ENCODE measurements around the gene DOCK10.

Gene DOCK10

GRCh38 chr2:224940618-224941017, 101.7 kb downstream of the DOCK10 start:
- Histone ChIP-seq H3K9me3 (ENCODE audit: control insufficient read depth in 5 of 5, low read length in 5 of 5) (no peaks in the 10 kb centered on the region), H3K27me3 (ENCODE audit: control insufficient read depth in 5 of 5, insufficient read depth in 4 of 5, low read length in 5 of 5) (no peaks in the 10 kb centered on the region), H3K9ac (ENCODE audit: low read length in 5 of 5) (no peak overlapping the region), H3K36me3 (ENCODE audit: control insufficient read depth in 5 of 5, insufficient read depth in 5 of 5, low read length in 5 of 5) (no peaks in the 10 kb centered on the region), H3K4me1 (ENCODE audit: control insufficient read depth in 5 of 5, insufficient read depth in 5 of 5, low read length in 5 of 5) (peaks cover 0 to 21% (median 9%) of the 10 kb centered on the region in 5 donors), H3K4me3 (ENCODE audit: low read depth in 1 of 5, low read length in 5 of 5) (no peak overlapping the region), H3K27ac (ENCODE audit: low read depth, low read length) (no peak overlapping the region)

- Histone ChIP-seq H3K9me3 (ENCODE audit: control insufficient read depth in 5 of 5, low read length in 5 of 5) (no peaks in the 10 kb centered on the region), H3K36me3 (ENCODE audit: control insufficient read depth in 5 of 5, insufficient read depth in 5 of 5, low read length in 5 of 5) (no peaks in the 10 kb centered on the region), H3K27ac (ENCODE audit: low read depth, low read length) (no peak overlapping the region), H3K4me3 (ENCODE audit: low read depth in 1 of 5, low read length in 5 of 5) (no peak overlapping the region), H3K9ac (ENCODE audit: low read length in 5 of 5) (no peak overlapping the region), H3K4me1 (ENCODE audit: control insufficient read depth in 5 of 5, insufficient read depth in 5 of 5, low read length in 5 of 5) (peaks cover 0 to 19% (median 10%) of the 10 kb centered on the region in 5 donors), H3K27me3 (ENCODE audit: control insufficient read depth in 5 of 5, insufficient read depth in 4 of 5, low read length in 5 of 5) (no peaks in the 10 kb centered on the region)
Observed at GRCh38 chr2:224938651-224939182, 103.6 kb downstream of the DOCK10 start.

GRCh38 chr2:224937887-224938286, 104.4 kb downstream of the DOCK10 start:
- no peaks in the 10 kb centered on the region for H3K36me3 ChIP-seq (ENCODE audit: control insufficient read depth in 5 of 5, insufficient read depth in 5 of 5, low read length in 5 of 5)
- H3K27me3 ChIP-seq (ENCODE audit: control insufficient read depth in 5 of 5, insufficient read depth in 4 of 5, low read length in 5 of 5) = no peaks in the 10 kb centered on the region
- H3K9ac ChIP-seq (ENCODE audit: low read length in 5 of 5) = no peak overlapping the region
- no peak overlapping the region for H3K4me3 ChIP-seq (ENCODE audit: low read depth in 1 of 5, low read length in 5 of 5)
- no peak overlapping the region for H3K27ac ChIP-seq (ENCODE audit: low read depth, low read length)
- H3K9me3 ChIP-seq (ENCODE audit: control insufficient read depth in 5 of 5, low read length in 5 of 5) = no peaks in the 10 kb centered on the region
- H3K4me1 ChIP-seq (ENCODE audit: control insufficient read depth in 5 of 5, insufficient read depth in 5 of 5, low read length in 5 of 5) = peaks cover 0 to 19% (median 10%) of the 10 kb centered on the region in 5 donors

GRCh38 chr2:224934526-224935188, 107.6 kb downstream of the DOCK10 start:
- no peaks in the 10 kb centered on the region for H3K27me3 ChIP-seq (ENCODE audit: control insufficient read depth in 5 of 5, insufficient read depth in 4 of 5, low read length in 5 of 5)
- no peak overlapping the region for H3K27ac ChIP-seq (ENCODE audit: low read depth, low read length)
- no peaks in the 10 kb centered on the region for H3K9me3 ChIP-seq (ENCODE audit: control insufficient read depth in 5 of 5, low read length in 5 of 5)
- H3K9ac ChIP-seq (ENCODE audit: low read length in 5 of 5) = no peak overlapping the region
- H3K36me3 ChIP-seq (ENCODE audit: control insufficient read depth in 5 of 5, insufficient read depth in 5 of 5, low read length in 5 of 5) = no peaks in the 10 kb centered on the region
- H3K4me1 ChIP-seq (ENCODE audit: control insufficient read depth in 5 of 5, insufficient read depth in 5 of 5, low read length in 5 of 5) = peaks cover 0 to 26% (median 13%) of the 10 kb centered on the region in 5 donors
- H3K4me3 ChIP-seq (ENCODE audit: low read depth in 1 of 5, low read length in 5 of 5) = no peak overlapping the region

- Histone ChIP-seq H3K27ac (ENCODE audit: low read depth, low read length) (no peak overlapping the region), H3K9ac (ENCODE audit: low read length in 5 of 5) (no peak overlapping the region), H3K27me3 (ENCODE audit: control insufficient read depth in 5 of 5, insufficient read depth in 4 of 5, low read length in 5 of 5) (no peaks in the 10 kb centered on the region), H3K4me1 (ENCODE audit: control insufficient read depth in 5 of 5, insufficient read depth in 5 of 5, low read length in 5 of 5) (peaks cover 0 to 24% (median 16%) of the 10 kb centered on the region in 5 donors), H3K9me3 (ENCODE audit: control insufficient read depth in 5 of 5, low read length in 5 of 5) (no peaks in the 10 kb centered on the region), H3K4me3 (ENCODE audit: low read depth in 1 of 5, low read length in 5 of 5) (no peak overlapping the region), H3K36me3 (ENCODE audit: control insufficient read depth in 5 of 5, insufficient read depth in 5 of 5, low read length in 5 of 5) (no peaks in the 10 kb centered on the region)
Observed at GRCh38 chr2:224933431-224933830, 108.8 kb downstream of the DOCK10 start.

- Histone ChIP-seq H3K27ac (ENCODE audit: low read depth, low read length) (no peak overlapping the region), H3K9me3 (ENCODE audit: control insufficient read depth in 5 of 5, low read length in 5 of 5) (no peaks in the 10 kb centered on the region), H3K27me3 (ENCODE audit: control insufficient read depth in 5 of 5, insufficient read depth in 4 of 5, low read length in 5 of 5) (no peaks in the 10 kb centered on the region), H3K4me1 (ENCODE audit: control insufficient read depth in 5 of 5, insufficient read depth in 5 of 5, low read length in 5 of 5) (peaks cover 0 to 31% (median 25%) of the 10 kb centered on the region in 5 donors), H3K9ac (ENCODE audit: low read length in 5 of 5) (no peak overlapping the region), H3K36me3 (ENCODE audit: control insufficient read depth in 5 of 5, insufficient read depth in 5 of 5, low read length in 5 of 5) (no peaks in the 10 kb centered on the region), H3K4me3 (ENCODE audit: low read depth in 1 of 5, low read length in 5 of 5) (no peak overlapping the region)
Observed at GRCh38 chr2:224932522-224932921, 109.7 kb downstream of the DOCK10 start.

- Histone ChIP-seq H3K27me3 (ENCODE audit: control insufficient read depth in 5 of 5, insufficient read depth in 4 of 5, low read length in 5 of 5) (no peaks in the 10 kb centered on the region), H3K9ac (ENCODE audit: low read length in 5 of 5) (no peak overlapping the region), H3K27ac (ENCODE audit: low read depth, low read length) (no peak overlapping the region), H3K9me3 (ENCODE audit: control insufficient read depth in 5 of 5, low read length in 5 of 5) (no peaks in the 10 kb centered on the region), H3K36me3 (ENCODE audit: control insufficient read depth in 5 of 5, insufficient read depth in 5 of 5, low read length in 5 of 5) (no peaks in the 10 kb centered on the region), H3K4me1 (ENCODE audit: control insufficient read depth in 5 of 5, insufficient read depth in 5 of 5, low read length in 5 of 5) (peaks cover 0 to 37% (median 25%) of the 10 kb centered on the region in 5 donors), H3K4me3 (ENCODE audit: low read depth in 1 of 5, low read length in 5 of 5) (no peak overlapping the region)
Observed at GRCh38 chr2:224931956-224932355, 110.3 kb downstream of the DOCK10 start.

- H3K36me3 ChIP-seq (ENCODE audit: control insufficient read depth in 5 of 5, insufficient read depth in 5 of 5, low read length in 5 of 5) = no peaks in the 10 kb centered on the region
- H3K27me3 ChIP-seq (ENCODE audit: control insufficient read depth in 5 of 5, insufficient read depth in 4 of 5, low read length in 5 of 5) = no peaks in the 10 kb centered on the region
- no peaks in the 10 kb centered on the region for H3K9me3 ChIP-seq (ENCODE audit: control insufficient read depth in 5 of 5, low read length in 5 of 5)
- no peak overlapping the region for H3K9ac ChIP-seq (ENCODE audit: low read length in 5 of 5)
- H3K4me3 ChIP-seq (ENCODE audit: low read depth in 1 of 5, low read length in 5 of 5) = no peak overlapping the region
- no peak overlapping the region for H3K27ac ChIP-seq (ENCODE audit: low read depth, low read length)
- H3K4me1 ChIP-seq (ENCODE audit: control insufficient read depth in 5 of 5, insufficient read depth in 5 of 5, low read length in 5 of 5) = peaks cover 0 to 41% (median 25%) of the 10 kb centered on the region in 5 donors
Observed at GRCh38 chr2:224930990-224931389, 111.3 kb downstream of the DOCK10 start.

GRCh38 chr2:224930124-224930523, 112.1 kb downstream of the DOCK10 start:
- no peaks in the 10 kb centered on the region for H3K9me3 ChIP-seq (ENCODE audit: control insufficient read depth in 5 of 5, low read length in 5 of 5)
- no peak overlapping the region for H3K27ac ChIP-seq (ENCODE audit: low read depth, low read length)
- H3K9ac ChIP-seq (ENCODE audit: low read length in 5 of 5) = no peak overlapping the region
- H3K4me1 ChIP-seq (ENCODE audit: control insufficient read depth in 5 of 5, insufficient read depth in 5 of 5, low read length in 5 of 5) = peaks cover 0 to 41% (median 24%) of the 10 kb centered on the region in 5 donors
- no peaks in the 10 kb centered on the region for H3K27me3 ChIP-seq (ENCODE audit: control insufficient read depth in 5 of 5, insufficient read depth in 4 of 5, low read length in 5 of 5)
- no peak overlapping the region for H3K4me3 ChIP-seq (ENCODE audit: low read depth in 1 of 5, low read length in 5 of 5)
- H3K36me3 ChIP-seq (ENCODE audit: control insufficient read depth in 5 of 5, insufficient read depth in 5 of 5, low read length in 5 of 5) = no peaks in the 10 kb centered on the region

GRCh38 chr2:224929512-224929911, 112.8 kb downstream of the DOCK10 start:
- H3K27ac ChIP-seq (ENCODE audit: low read depth, low read length) = no peak overlapping the region
- no peaks in the 10 kb centered on the region for H3K9me3 ChIP-seq (ENCODE audit: control insufficient read depth in 5 of 5, low read length in 5 of 5)
- no peaks in the 10 kb centered on the region for H3K36me3 ChIP-seq (ENCODE audit: control insufficient read depth in 5 of 5, insufficient read depth in 5 of 5, low read length in 5 of 5)
- H3K4me1 ChIP-seq (ENCODE audit: control insufficient read depth in 5 of 5, insufficient read depth in 5 of 5, low read length in 5 of 5) = peaks cover 0 to 35% (median 18%) of the 10 kb centered on the region in 5 donors
- H3K4me3 ChIP-seq (ENCODE audit: low read depth in 1 of 5, low read length in 5 of 5) = no peak overlapping the region
- no peak overlapping the region for H3K9ac ChIP-seq (ENCODE audit: low read length in 5 of 5)
- no peaks in the 10 kb centered on the region for H3K27me3 ChIP-seq (ENCODE audit: control insufficient read depth in 5 of 5, insufficient read depth in 4 of 5, low read length in 5 of 5)

Data from subcutaneous abdominal adipose tissue (tissue), 5 donors.